Stimulated activated CD4-positive, alpha-beta T cell treated with anti-CD3 and anti-CD28 coated beads, TNF-alpha, amount 100 ng/mL, for 4 hours (primary cell): ENCODE measurements around the gene SLC2A14.
"Not testable (repeated sequence)": the region's sequence is repeated elsewhere in the genome, so short reads cannot be mapped to it uniquely, and the experiment has no call there.

Experiments
- DNase-seq, 3 experiments: peaks; one replicate each; pipeline ENCODE4 v3.0.0-alpha.2; 2020; ENCODE audit warnings: low read depth in 3 of 3

SLC2A14 gene

GRCh38 chr12:7870335-7870734 is 2.4 kb downstream of the SLC2A14 start:
- no peak for DNase-seq

- no peak for DNase-seq
Measured at GRCh38 chr12:7869137-7869536, 3.6 kb downstream of the SLC2A14 start.

- DNase-seq = no peak
Measured at GRCh38 chr12:7868391-7868790, 4.3 kb downstream of the SLC2A14 start.

GRCh38 chr12:7864601-7865150 is 8.0 kb downstream of the SLC2A14 start:
- no peak for DNase-seq

- peak in 1 of 3 experiments; percentile 3 for DNase-seq
Measured at GRCh38 chr12:7862814-7863348, 9.8 kb downstream of the SLC2A14 start.

- not testable (repeated sequence) for DNase-seq
Measured at GRCh38 chr12:7862301-7862700, 10.4 kb downstream of the SLC2A14 start.

- DNase-seq = no peak
Measured at GRCh38 chr12:7859552-7859951, 13.2 kb downstream of the SLC2A14 start.

GRCh38 chr12:7857971-7858370 is 14.7 kb downstream of the SLC2A14 start:
- DNase-seq = no peak

- no peak for DNase-seq
Measured at GRCh38 chr12:7856516-7856915, 16.2 kb downstream of the SLC2A14 start.

- no peak for DNase-seq
Measured at GRCh38 chr12:7853557-7853956, 19.2 kb downstream of the SLC2A14 start.

GRCh38 chr12:7851622-7852081 is 21.1 kb downstream of the SLC2A14 start:
- DNase-seq = not testable (repeated sequence)

GRCh38 chr12:7850099-7850498 is 22.6 kb downstream of the SLC2A14 start:
- DNase-seq = not testable (repeated sequence)

- DNase-seq = not testable (repeated sequence)
Measured at GRCh38 chr12:7848098-7848422, 24.7 kb downstream of the SLC2A14 start.

GRCh38 chr12:7847226-7848097 is 25.3 kb downstream of the SLC2A14 start:
- not testable (repeated sequence) for DNase-seq

- no peak for DNase-seq
Measured at GRCh38 chr12:7844116-7844515, 28.6 kb downstream of the SLC2A14 start.

- DNase-seq = not testable (repeated sequence)
Measured at GRCh38 chr12:7843583-7843982, 29.1 kb downstream of the SLC2A14 start.

- not testable (repeated sequence) for DNase-seq
Measured at GRCh38 chr12:7843149-7843548, 29.6 kb downstream of the SLC2A14 start.

- not testable (repeated sequence) for DNase-seq
Measured at GRCh38 chr12:7842444-7842843, 30.3 kb downstream of the SLC2A14 start.

- DNase-seq = not testable (repeated sequence)
Measured at GRCh38 chr12:7839848-7840247, 32.9 kb downstream of the SLC2A14 start.

GRCh38 chr12:7839226-7839625 is 33.5 kb downstream of the SLC2A14 start:
- not testable (repeated sequence) for DNase-seq

- DNase-seq = no peak
Measured at GRCh38 chr12:7837366-7837765, 35.3 kb downstream of the SLC2A14 start.

- no peak for DNase-seq
Measured at GRCh38 chr12:7835766-7836165, 36.9 kb downstream of the SLC2A14 start.

- DNase-seq = no peak
Measured at GRCh38 chr12:7835116-7835515, 37.6 kb downstream of the SLC2A14 start.
